DMS79 (cell line): Measurements from ENCODE around the gene APOB.

Experiments
- DNase-seq: peaks from one replicate; lab custom pipeline; 2025; lab: John Stamatoyannopoulos, UW

APOB gene

GRCh38 chr2:20977520-20978180 is 66.2 kb downstream of the APOB start:
- no peak for DNase-seq

- DNase-seq, result no peak
Measured at GRCh38 chr2:20976527-20976926, 67.3 kb downstream of the APOB start.

GRCh38 chr2:20972792-20973565 is 70.9 kb downstream of the APOB start:
- no peak for DNase-seq

- DNase-seq, result no peak
Measured at GRCh38 chr2:20972110-20972509, 71.8 kb downstream of the APOB start.

- no peak for DNase-seq
Measured at GRCh38 chr2:20970068-20970467, 73.8 kb downstream of the APOB start.

GRCh38 chr2:20966061-20966595 is 77.7 kb downstream of the APOB start:
- no peak for DNase-seq

GRCh38 chr2:20965221-20965620 is 78.7 kb downstream of the APOB start:
- no peak for DNase-seq

GRCh38 chr2:20963867-20964266 is 80.0 kb downstream of the APOB start:
- DNase-seq, result peak; percentile 12

GRCh38 chr2:20962939-20963557 is 80.8 kb downstream of the APOB start:
- peak; percentile 25 for DNase-seq

- no peak for DNase-seq
Measured at GRCh38 chr2:20961858-20962257, 82.0 kb downstream of the APOB start.

GRCh38 chr2:20960003-20960402 is 83.9 kb downstream of the APOB start:
- DNase-seq, result no peak

GRCh38 chr2:20959252-20959651 is 84.6 kb downstream of the APOB start:
- DNase-seq, result no peak

GRCh38 chr2:20957788-20958525 is 85.9 kb downstream of the APOB start:
- DNase-seq, result no peak

- no peak for DNase-seq
Measured at GRCh38 chr2:20955277-20956026, 88.4 kb downstream of the APOB start.

GRCh38 chr2:20953146-20953824 is 90.6 kb downstream of the APOB start:
- DNase-seq, result no peak
